CD4-positive, alpha-beta T cell (primary cell): ENCODE data around the gene SOX4. TPM values are rescaled to one million over a fixed set of nuclear protein-coding genes. Genes with fewer than 3 reads are reported as not detected.

Experiments
- ATAC-seq: fragments of 200-7000 bp; cut with Tn5 transposase; one replicate; pipeline ENCODE4 v1.10.0; 2022; ENCODE audit warnings: mild to moderate bottlenecking; ENCODE audit not compliant: poor library complexity
- CTCF ChIA-PET: fragments of 350-600 bp; sonication (Branson Sonifier 250); formaldehyde crosslinking; loops from one replicate; lab custom pipeline; 2021; ENCODE audit warnings: antibody characterized with exemption, inconsistent platforms; lab: Charles Lee
- POLR2A ChIA-PET: fragments of 350-600 bp; sonication (Branson Sonifier 250); formaldehyde crosslinking; loops from one replicate; lab custom pipeline; 2021; ENCODE audit warnings: antibody characterized with exemption, inconsistent platforms; lab: Charles Lee
- DNase-seq, 14 experiments: peaks; one replicate each; pipeline ENCODE4 v3.0.0-alpha.2; 2013 to 2020; ENCODE audit warnings: mixed read lengths in 2 of 14
- H3K27ac ChIP-seq, 2 donors: one replicate each; pipeline versions ENCODE4 v1.5.1 to v1.7.0; 2013; ENCODE audit warnings: low read length in 2 of 2, low read depth in 1 of 2, mild to moderate bottlenecking in 1 of 2
- H3K27me3 ChIP-seq, 2 experiments: 1 replicate in 1 of 2; 2 replicates in 1 of 2; pipeline versions ENCODE4 v1.6.1 to v1.7.0; 2013; ENCODE audit warnings: low read length in 2 of 2, control low read depth in 1 of 2, mild to moderate bottlenecking in 1 of 2, moderate library complexity in 1 of 2; ENCODE audit not compliant: insufficient read depth in 2 of 2, control insufficient read depth in 1 of 2
- H3K36me3 ChIP-seq: one replicate; pipeline ENCODE4 v1.6.1; 2013; ENCODE audit warnings: low read length, control low read depth; ENCODE audit not compliant: insufficient read depth
- H3K4me1 ChIP-seq: one replicate; pipeline ENCODE4 v1.6.1; 2013; ENCODE audit warnings: low read length, control low read depth; ENCODE audit not compliant: insufficient read depth
- H3K4me3 ChIP-seq: one replicate; pipeline ENCODE4 v1.5.1; 2013; ENCODE audit warnings: mild to moderate bottlenecking, low read length, moderate library complexity
- H3K9me3 ChIP-seq, 2 experiments: 1 replicate in 1 of 2; 2 replicates in 1 of 2; pipeline versions ENCODE4 v1.6.1 to v1.7.0; 2013; ENCODE audit warnings: low read length in 2 of 2, mild to moderate bottlenecking in 2 of 2, control low read depth in 1 of 2, moderate library complexity in 1 of 2; ENCODE audit not compliant: control insufficient read depth in 1 of 2, insufficient read depth in 1 of 2
- H3K27ac Mint-ChIP-seq: one replicate; pipeline ENCODE4 v1.8.0; 2020; ENCODE audit warnings: mixed read lengths
- H3K27me3 Mint-ChIP-seq: one replicate; pipeline ENCODE4 v1.8.0; 2021; ENCODE audit warnings: mixed read lengths
- H3K36me3 Mint-ChIP-seq: one replicate; pipeline ENCODE4 v1.8.0; 2021; ENCODE audit warnings: low read depth, mixed read lengths
- H3K4me1 Mint-ChIP-seq: one replicate; pipeline ENCODE4 v1.8.0; 2021; ENCODE audit warnings: low read depth, mixed read lengths
- H3K4me3 Mint-ChIP-seq: one replicate; pipeline ENCODE4 v1.8.0; 2020; ENCODE audit warnings: mild to moderate bottlenecking, mixed read lengths
- H3K9me3 Mint-ChIP-seq: one replicate; pipeline ENCODE4 v1.8.0; 2020; ENCODE audit warnings: mixed read lengths
- CTCF ChIP-seq: fragments of 200-600 bp; IDR thresholded peaks from one replicate; pipeline ENCODE4 v1.8.0; 2022; ENCODE audit warnings: antibody characterized with exemption, mild to moderate bottlenecking
- intact Hi-C, 2 experiments: fragments of 100-400 bp; cut with DNase I in 1 of 2; cut with micrococcal nuclease in 1 of 2; formaldehyde crosslinking; loops; one replicate each; pipeline versions ENCODE4 v1.15.1 to v1.9.0; 2023 to 2025; cut with DNase I, micrococcal nuclease
- total RNA-seq, 174 experiments: library from RNA in 2 of 174; stranded (reverse) in 2 of 174; gene quantifications; one replicate each; pipeline ENCODE4 v1.2.3 and lab custom pipeline; 2021 to 2026

The SOX4 gene
- total RNA-seq, 2 experiments from 2014 or later, result 22.1 to 22.6 TPM

GRCh38 chr6:21590346-21590745 is 3.2 kb upstream of the SOX4 start:
- H3K4me1 ChIP-seq, result peaks cover 36% of the 10 kb centered on the region
- Mint-ChIP-seq H3K36me3 (peaks cover 13% of the 10 kb centered on the region), H3K9me3 (no peaks in the 10 kb centered on the region), H3K27ac (no peak overlapping the region), H3K27me3 (peaks cover 52% of the 10 kb centered on the region), H3K4me1 (peaks cover 13% of the 10 kb centered on the region), H3K4me3 (peak overlapping the region; percentile 96)
- no peak overlapping the region for H3K4me3 ChIP-seq
- no peak for TF ChIP-seq CTCF
- no peak for ATAC-seq
- H3K27me3 ChIP-seq, result peaks cover 34 to 42% of the 10 kb centered on the region in 2 experiments
- H3K9me3 ChIP-seq, result peaks cover 0 to 12% of the 10 kb centered on the region in 2 experiments
- H3K27ac ChIP-seq, result no peak overlapping the region
- intact Hi-C loops, result loop anchor here (5.0 to 10.0 kb wide), 3 partner anchors 334 to 1498 kb away; no protein-coding TSS in a partner anchor
- no peak for DNase-seq
- ChIA-PET POLR2A (interaction anchor here (0.9 kb wide), 1 partner anchor 1026 kb away, joined by 5 read pairs; no protein-coding TSS in a partner anchor), CTCF (no interaction called here)
- H3K36me3 ChIP-seq, result no peaks in the 10 kb centered on the region

GRCh38 chr6:21591446-21591845 is 2.1 kb upstream of the SOX4 start:
- no peaks in the 10 kb centered on the region for H3K36me3 ChIP-seq
- peaks cover 44 to 45% of the 10 kb centered on the region in 2 experiments for H3K27me3 ChIP-seq
- intact Hi-C loops, result loop anchor here (5.0 to 10.0 kb wide), 3 partner anchors 333 to 1499 kb away; no protein-coding TSS in a partner anchor
- H3K9me3 ChIP-seq, result peaks cover 0 to 20% of the 10 kb centered on the region in 2 experiments
- H3K4me1 ChIP-seq, result peaks cover 46% of the 10 kb centered on the region
- Mint-ChIP-seq H3K27ac (no peak overlapping the region), H3K4me1 (peaks cover 24% of the 10 kb centered on the region), H3K9me3 (no peaks in the 10 kb centered on the region), H3K27me3 (peaks cover 59% of the 10 kb centered on the region), H3K4me3 (no peak overlapping the region), H3K36me3 (peaks cover 13% of the 10 kb centered on the region)
- no peak for TF ChIP-seq CTCF
- no peak overlapping the region for H3K4me3 ChIP-seq
- ATAC-seq (no peak), DNase-seq (no peak)
- CTCF ChIA-PET, result no interaction called here
- POLR2A ChIA-PET, result no interaction called here
- H3K27ac ChIP-seq, result no peak overlapping the region

GRCh38 chr6:21592953-21593352 is 598 bp upstream of the SOX4 start:
- Mint-ChIP-seq H3K9me3 (no peaks in the 10 kb centered on the region), H3K27ac (no peak overlapping the region), H3K4me3 (no peak overlapping the region), H3K4me1 (peaks cover 32% of the 10 kb centered on the region), H3K36me3 (peaks cover 15% of the 10 kb centered on the region), H3K27me3 (peaks cover 59% of the 10 kb centered on the region)
- no peak for TF ChIP-seq CTCF
- CTCF ChIA-PET, result no interaction called here
- Histone ChIP-seq H3K4me1 (peaks cover 39% of the 10 kb centered on the region), H3K4me3 (peak overlapping the region; percentile 62), H3K36me3 (no peaks in the 10 kb centered on the region), H3K27me3 (peaks cover 40 to 46% of the 10 kb centered on the region in 2 experiments), H3K9me3 (peaks cover 0 to 13% of the 10 kb centered on the region in 2 experiments), H3K27ac (no peak overlapping the region)
- POLR2A ChIA-PET, result interaction anchor here (1.1 to 6.3 kb wide), 2 partner anchors 555 to 1188 kb away, joined by 3 to 53 read pairs; no protein-coding TSS in a partner anchor
- no peak for ATAC-seq
- intact Hi-C loops, result loop anchor here (5.0 to 10.0 kb wide), 3 partner anchors 332 to 1501 kb away; no protein-coding TSS in a partner anchor
- DNase-seq, result no peak
